ENCODE measurements around the gene CNST.
"Not testable (repeated sequence)": the region's sequence is repeated elsewhere in the genome, so short reads cannot be mapped to it uniquely, and the experiment has no call there.

Gene CNST

DNA sequence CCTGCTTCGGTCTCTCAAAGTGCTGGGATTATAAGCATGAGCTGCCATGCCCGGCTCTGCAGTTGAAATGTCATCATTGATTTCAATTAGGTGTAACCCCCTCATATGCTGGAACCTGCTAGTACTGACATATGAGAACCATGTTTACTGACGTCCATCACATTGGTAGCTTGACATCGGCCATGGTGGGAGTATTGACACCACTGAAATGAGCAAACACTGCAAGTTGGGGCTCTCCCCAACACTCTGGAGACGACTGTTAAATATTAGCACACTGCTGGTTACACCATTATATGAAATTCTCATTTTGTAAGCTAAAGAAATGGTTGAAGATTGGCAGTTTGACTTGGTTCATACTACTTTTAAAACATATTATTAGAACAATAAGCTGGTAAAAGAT, 63.7 kb downstream of the CNST start:
- DNase-seq, result no peak

DNA sequence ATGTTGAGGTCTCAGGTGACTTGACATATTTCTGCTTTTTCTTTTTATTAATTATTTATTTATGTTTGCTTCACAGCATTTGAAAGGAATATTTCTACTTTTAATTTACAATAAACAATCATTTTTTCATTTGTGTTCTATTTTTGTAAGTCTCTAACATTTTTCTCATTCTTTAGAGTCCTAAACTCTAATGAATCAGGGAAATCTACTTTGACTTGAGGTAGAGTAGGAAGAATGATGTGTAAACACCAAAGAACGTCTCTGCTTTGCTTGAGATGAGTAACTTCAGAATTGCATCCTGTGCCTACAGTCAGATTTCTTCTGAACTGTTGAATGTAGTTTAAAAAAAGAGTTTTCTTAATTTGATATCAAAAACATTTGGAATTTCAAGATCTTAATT, 65.2 kb downstream of the CNST start:
- DNase-seq, result no peak

DNA sequence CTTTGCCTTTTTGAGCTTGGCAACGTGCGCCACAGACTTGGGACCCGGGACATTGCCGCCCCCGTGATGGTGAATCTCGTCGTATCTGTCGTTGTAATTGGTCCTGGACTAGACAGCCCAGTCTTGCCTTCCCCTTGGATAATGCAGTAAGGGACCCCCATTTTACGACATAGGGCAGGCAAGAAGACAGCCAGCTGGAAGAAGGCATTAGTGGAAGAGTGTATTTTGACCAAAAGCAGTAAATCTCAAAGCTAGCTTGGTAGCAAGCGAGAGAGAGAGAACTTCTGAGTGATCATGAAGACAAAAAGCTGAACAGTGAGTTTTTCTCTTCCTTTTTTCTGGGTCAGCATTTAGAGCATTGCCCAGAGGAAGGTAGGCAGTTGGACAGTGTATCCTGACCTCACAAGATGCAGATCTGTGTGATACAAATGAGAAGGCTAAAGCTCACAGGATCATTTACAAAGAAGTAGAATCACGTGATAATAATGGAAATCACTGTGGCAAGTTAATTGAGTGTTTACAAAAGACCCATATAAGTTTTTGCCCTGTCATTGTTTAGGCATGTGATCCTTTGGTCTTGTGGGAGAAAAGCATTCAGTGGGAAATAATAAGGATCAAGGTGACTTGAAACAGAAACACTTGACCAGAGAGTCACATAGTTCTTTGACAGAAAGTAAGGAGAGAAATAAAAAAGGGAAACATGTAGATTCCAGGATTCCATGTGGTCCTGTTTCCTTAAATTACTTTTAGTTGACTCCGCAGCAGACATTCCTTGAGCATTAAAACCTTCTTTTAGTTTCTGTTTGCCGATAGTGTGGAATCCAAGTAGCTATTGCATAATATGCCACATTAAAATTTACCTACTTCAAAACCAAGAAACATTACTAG, 66.3 kb downstream of the CNST start:
- DNase-seq, result no peak

DNA sequence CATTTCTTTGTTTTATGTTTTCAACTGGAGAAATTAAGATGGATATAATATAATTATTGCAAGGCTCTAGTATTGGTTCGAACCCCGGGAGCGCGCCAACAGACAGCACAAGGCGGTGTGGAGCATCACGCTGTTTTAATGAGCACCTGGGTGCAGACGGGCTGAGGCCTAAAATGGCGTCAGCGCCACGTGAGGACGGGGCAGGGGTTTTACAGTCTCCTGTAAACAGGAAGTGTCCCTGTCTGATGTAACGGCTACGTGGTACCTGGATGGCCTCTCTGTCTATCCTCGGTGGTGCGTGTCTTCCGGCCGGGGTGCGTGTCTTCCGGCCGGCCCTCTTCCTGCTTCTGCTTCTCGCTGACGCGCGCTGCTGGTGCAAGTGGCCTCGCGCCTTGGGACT, 68.4 kb downstream of the CNST start:
- DNase-seq, result not testable (repeated sequence)

DNA sequence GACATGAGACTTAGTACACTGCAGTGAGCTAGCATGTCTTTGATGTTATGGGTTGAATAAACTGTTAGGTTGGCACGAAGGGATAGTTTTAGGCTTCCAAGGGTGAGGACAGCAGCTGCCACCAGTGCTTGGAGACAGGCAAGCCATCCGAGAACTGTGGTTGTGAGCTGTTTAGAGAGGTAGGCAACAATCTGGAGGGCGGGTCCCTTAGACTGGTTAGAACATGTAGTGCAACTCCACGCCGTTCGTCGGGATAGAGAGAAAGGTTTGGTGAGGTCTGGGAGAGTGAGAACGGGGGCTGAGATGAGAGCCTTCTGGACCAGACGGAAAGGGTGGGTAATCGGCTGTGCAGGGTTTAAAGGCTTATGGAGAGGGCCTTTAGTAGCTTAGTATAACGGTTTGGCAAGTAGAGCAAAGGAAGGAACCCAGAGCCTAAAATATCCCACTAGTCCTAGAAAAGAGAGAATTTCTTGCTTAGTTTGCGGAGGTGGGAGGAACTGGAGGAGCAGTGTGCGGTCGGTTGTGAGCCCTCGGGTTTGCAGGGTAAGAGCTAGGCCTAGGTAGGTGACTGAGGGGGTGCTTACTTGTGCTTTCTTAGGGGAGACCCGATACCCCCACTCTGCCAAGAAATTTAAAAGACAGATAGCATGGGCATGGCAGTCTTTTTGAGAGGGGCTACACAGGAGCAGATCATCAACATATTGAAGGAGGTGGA, 72.8 kb downstream of the CNST start:
- no peak for DNase-seq

DNA sequence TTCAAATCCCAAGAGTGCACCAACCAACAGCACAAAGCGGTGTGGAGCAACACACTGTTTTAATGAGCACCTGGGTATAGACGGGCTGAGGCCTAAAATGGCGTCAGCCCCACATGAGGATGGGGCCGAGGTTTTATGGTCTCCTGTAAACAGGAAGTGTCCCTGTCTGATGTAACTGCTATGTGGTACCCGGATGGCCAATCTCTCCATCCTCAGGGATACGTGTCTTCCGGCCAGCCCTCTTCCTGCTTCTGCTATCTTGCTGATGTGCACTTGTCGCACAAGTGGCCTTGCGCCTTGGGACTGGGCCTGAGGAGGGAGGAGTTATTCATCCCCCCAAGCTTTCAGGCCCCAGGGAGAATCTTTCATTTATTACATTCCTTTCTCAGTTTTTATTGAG, 73.5 kb downstream of the CNST start:
- DNase-seq, result no peak

- DNase-seq, result no peak
These were observed 74.5 kb downstream of the CNST start for GRCh38 chr1:246640747-246641146.

DNA sequence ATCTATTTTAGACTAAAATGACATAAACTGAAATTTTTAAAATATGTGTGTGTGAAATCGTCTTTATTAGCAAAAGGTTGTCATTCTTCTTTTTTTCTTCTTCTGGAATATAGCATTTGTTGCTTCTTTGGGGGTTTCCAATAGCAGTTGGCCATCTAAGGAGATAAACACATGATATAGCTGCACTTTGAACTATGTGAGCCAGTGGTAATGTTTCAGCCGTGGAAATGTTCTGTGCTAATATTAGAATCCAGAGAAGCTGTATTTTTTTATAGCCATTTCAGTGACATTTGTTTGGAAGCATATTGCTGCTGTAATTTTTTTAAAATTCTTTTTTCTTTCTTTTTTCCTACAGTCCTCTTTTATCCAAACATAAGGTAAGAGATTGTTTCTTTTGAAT, 75.1 kb downstream of the CNST start:
- no peak for DNase-seq

DNA sequence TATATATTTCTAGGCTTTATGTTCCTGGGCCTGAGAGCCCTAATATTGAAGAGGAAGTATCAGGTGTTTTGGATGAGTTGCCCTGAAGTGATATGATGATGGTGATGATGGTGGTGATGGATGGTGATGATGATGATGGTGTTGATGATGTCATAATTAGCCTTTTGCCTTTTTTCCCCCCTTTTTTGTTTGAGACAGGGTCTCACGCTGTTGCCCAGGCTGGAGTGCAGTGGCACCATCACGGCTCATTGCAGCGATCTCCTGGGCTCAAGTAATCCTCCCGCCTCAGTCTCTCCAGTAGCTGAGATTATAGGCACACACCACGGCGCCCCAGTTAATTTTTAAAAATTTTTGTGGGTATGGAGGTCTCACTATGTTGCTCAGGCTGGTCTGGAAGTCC, 76.5 kb downstream of the CNST start:
- no peak for DNase-seq

DNA sequence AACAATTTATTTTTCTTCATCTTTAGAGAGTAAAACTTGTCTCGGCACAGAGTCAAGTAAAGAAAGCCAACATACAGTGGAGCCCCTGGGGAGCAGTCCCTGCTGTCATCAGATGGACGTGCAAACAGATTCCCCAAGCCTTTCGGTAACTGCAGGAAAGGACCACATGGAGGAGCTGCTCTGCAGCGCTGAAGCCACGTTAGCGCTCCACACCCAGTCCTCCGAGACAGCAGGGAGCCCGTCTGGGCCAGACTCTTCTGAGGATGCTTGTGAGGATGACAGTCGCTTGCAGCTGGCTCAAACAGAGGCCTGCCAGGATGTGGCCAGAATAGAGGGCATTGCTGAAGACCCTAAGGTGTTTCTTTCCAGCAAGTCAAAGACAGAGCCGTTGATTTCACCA, 80.9 kb downstream of the CNST start:
- DNase-seq, result no peak

GRCh38 chr1:246647513-246647912, 81.3 kb downstream of the CNST start:
- no peak for DNase-seq

GRCh38 chr1:246651012-246651695, 84.9 kb downstream of the CNST start:
- no peak for DNase-seq

- no peak for DNase-seq
These were observed 92.3 kb downstream of the CNST start for GRCh38 chr1:246658567-246658966.

DNA sequence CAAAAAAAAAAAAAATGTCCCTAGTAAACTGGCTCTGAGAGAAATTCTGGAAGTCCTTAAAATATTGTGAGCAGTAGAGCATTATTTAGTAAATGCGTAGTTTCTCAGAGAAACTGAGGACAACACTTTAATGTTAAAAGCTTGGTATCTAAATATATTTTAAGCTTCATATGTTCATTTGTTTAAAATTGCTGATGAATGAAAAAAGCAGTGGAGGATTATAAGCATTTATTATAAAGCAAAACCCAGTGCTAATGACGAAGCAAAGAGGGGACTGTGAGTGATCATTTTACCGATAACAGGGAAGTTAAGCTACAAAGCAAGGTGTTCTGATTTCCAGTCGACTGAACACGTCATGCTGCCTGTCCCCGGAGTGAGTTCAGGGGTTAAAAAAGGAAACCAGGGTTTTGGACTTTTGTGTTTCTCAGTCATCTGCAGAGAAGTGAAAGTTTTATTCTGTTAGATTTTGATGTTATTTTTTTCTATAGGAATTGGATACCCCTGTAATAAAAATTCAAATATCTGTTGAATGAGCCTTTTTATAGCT, 93.4 kb downstream of the CNST start:
- DNase-seq, result no peak

- no peak for DNase-seq
These were observed 95.2 kb downstream of the CNST start for GRCh38 chr1:246661451-246661850.

GRCh38 chr1:246667773-246668172, 101.5 kb downstream of the CNST start:
- DNase-seq, result no peak

- DNase-seq, result no peak
These were observed 103.4 kb downstream of the CNST start for GRCh38 chr1:246669659-246670058.

DNA sequence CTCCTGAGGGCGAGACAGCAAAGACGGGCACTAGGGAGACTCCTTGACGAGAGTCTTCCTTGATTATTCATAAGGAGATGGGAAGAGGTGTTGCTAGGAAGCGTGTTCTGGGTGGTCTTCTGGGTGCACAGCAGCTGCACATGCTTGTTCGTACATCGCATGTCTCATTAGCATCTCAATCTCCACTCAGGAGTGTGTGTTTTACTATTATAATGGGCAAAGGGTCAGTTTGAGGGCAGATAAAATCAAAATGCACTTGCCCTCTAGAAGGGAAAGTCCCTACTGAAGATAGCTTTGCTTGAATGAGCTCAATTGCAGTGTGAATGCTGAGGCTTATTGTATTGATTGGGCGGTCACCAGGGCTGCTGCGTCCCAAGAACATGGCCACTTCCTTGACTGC, 107.8 kb downstream of the CNST start:
- no peak for DNase-seq

DNA sequence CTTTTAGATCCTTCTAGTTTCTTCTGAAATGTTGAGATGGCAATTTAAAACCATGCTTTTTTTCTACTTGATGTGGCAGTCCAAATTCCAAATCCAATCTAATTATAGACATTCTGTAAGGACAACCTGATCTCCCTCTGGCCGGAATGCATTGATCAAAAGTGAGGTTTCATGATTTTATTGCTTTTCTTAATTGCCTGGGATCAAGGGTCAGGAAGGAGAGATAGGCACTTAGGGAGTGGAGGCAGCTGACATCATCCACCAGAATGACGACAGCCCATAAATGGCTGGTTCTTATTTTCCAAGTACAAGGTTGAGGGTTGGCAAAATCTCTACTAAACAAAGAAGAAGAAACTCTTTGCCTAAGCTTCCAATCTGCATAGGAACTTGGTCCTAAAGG, 111.6 kb downstream of the CNST start:
- DNase-seq, result no peak

GRCh38 chr1:246678816-246679793, 112.8 kb downstream of the CNST start:
- DNase-seq, result peak; percentile 15

DNA sequence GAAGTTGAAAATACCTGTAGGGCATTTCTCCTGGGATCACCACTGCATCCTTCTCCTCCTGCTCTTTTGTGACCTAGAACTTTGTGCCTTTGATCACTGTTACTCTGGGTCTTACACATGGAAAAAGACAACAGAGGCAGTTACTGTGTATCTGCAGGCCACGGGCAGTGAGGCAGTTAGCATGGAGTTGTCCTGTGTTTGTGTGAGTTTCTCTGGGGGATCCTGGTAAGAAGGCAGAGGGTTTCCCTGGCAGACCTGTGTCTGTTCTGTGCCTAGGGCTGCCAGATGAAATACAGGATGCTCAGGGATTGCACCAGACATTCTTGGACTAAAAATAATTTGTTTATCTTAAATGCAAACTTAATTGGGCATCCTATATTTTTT, 113.5 kb downstream of the CNST start:
- no peak for DNase-seq

GRCh38 chr1:246680190-246680589, 113.9 kb downstream of the CNST start:
- no peak for DNase-seq
